ENCODE data around the gene PDE9A. TPM values are rescaled to one million over a fixed set of nuclear protein-coding genes. Genes with fewer than 3 reads are reported as not detected.

PDE9A gene
- total RNA-seq, 1 experiment from 2014 or later: 44.8 TPM

DNA sequence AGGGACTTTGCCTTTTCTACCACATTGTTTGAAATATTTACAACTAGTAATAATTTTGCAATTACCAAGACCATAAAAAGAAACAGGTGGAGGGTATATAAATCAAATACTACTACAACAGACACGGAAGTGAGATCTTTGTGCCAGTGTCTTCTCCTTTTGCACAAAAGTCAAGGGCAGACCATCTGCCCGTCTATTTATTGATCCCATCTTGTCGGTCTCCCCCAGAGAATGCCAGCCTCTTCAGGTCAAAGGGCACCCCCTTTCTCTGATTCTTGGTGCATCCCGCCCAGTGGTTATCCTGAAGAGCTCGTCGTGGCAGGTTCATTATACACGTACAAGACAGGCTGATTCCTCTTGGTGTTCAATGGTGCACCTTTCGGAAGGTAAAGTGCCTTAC, 4.8 kb upstream of the PDE9A start:
- TF ChIP-seq CREB1 (CRISPR knock-in tag; IDR thresholded peaks at IDR 0.05) (no peak), ZNF423 (CRISPR knock-in tag; IDR thresholded peaks at IDR 0.05) (no peak), ATF1 (CRISPR knock-in tag; IDR thresholded peaks at IDR 0.05) (no peak), ZSCAN18 (CRISPR knock-in tag; IDR thresholded peaks at IDR 0.05) (no peak), ERG (CRISPR knock-in tag; IDR thresholded peaks at IDR 0.05) (no peak), JAZF1 (CRISPR knock-in tag; IDR thresholded peaks at IDR 0.05) (no peak)
- ATAC-seq (no peak), DNase-seq (ENCODE audit: low spot score) (no peak)
- peaks cover 11% of the 10 kb centered on the region for H3K4me1 Mint-ChIP-seq
- ChIA-PET CTCF (no interaction called here), POLR2A (no interaction called here)
- no peaks in the 10 kb centered on the region for H3K36me3 Mint-ChIP-seq
- no peak overlapping the region for H3K27ac Mint-ChIP-seq
- H3K9me3 Mint-ChIP-seq: no peaks in the 10 kb centered on the region
- no peak overlapping the region for H3K4me3 Mint-ChIP-seq
- H3K27me3 Mint-ChIP-seq (ENCODE audit: low read depth): peaks cover 11% of the 10 kb centered on the region

GRCh38 chr21:42649122-42650032, 4.0 kb upstream of the PDE9A start:
- ChIA-PET POLR2A (no interaction called here), CTCF (interaction anchor here (0.7 to 1.0 kb wide), 2 partner anchors 30 to 56 kb away, joined by 3 read pairs; no protein-coding TSS in a partner anchor)
- no peak overlapping the region for H3K4me3 Mint-ChIP-seq
- H3K36me3 Mint-ChIP-seq: no peaks in the 10 kb centered on the region
- H3K9me3 Mint-ChIP-seq: no peaks in the 10 kb centered on the region
- no peak overlapping the region for H3K27ac Mint-ChIP-seq
- ATAC-seq: no peak
- peaks cover 11% of the 10 kb centered on the region for H3K4me1 Mint-ChIP-seq
- H3K27me3 Mint-ChIP-seq (ENCODE audit: low read depth): peaks cover 11% of the 10 kb centered on the region
- no peak for DNase-seq (ENCODE audit: low spot score)
- TF ChIP-seq, protein P1, sequence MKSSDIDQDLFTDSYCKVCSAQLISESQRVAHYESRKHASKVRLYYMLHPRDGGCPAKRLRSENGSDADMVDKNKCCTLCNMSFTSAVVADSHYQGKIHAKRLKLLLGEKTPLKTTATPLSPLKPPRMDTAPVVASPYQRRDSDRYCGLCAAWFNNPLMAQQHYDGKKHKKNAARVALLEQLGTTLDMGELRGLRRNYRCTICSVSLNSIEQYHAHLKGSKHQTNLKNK (CRISPR knock-in tag; IDR thresholded peaks at IDR 0.05): no peak
- TF ChIP-seq, protein P2, sequence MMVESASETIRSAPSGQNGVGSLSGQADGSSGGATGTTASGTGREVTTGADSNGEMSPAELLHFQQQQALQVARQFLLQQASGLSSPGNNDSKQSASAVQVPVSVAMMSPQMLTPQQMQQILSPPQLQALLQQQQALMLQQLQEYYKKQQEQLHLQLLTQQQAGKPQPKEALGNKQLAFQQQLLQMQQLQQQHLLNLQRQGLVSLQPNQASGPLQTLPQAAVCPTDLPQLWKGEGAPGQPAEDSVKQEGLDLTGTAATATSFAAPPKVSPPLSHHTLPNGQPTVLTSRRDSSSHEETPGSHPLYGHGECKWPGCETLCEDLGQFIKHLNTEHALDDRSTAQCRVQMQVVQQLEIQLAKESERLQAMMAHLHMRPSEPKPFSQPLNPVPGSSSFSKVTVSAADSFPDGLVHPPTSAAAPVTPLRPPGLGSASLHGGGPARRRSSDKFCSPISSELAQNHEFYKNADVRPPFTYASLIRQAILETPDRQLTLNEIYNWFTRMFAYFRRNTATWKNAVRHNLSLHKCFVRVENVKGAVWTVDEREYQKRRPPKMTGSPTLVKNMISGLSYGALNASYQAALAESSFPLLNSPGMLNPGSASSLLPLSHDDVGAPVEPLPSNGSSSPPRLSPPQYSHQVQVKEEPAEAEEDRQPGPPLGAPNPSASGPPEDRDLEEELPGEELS (CRISPR knock-in tag; IDR thresholded peaks at IDR 0.05): no peak
- no peak for TF ChIP-seq ATF2 (CRISPR knock-in tag; IDR thresholded peaks at IDR 0.05; ENCODE audit: borderline replicate concordance, low read depth)
- TF ChIP-seq, protein P3, sequence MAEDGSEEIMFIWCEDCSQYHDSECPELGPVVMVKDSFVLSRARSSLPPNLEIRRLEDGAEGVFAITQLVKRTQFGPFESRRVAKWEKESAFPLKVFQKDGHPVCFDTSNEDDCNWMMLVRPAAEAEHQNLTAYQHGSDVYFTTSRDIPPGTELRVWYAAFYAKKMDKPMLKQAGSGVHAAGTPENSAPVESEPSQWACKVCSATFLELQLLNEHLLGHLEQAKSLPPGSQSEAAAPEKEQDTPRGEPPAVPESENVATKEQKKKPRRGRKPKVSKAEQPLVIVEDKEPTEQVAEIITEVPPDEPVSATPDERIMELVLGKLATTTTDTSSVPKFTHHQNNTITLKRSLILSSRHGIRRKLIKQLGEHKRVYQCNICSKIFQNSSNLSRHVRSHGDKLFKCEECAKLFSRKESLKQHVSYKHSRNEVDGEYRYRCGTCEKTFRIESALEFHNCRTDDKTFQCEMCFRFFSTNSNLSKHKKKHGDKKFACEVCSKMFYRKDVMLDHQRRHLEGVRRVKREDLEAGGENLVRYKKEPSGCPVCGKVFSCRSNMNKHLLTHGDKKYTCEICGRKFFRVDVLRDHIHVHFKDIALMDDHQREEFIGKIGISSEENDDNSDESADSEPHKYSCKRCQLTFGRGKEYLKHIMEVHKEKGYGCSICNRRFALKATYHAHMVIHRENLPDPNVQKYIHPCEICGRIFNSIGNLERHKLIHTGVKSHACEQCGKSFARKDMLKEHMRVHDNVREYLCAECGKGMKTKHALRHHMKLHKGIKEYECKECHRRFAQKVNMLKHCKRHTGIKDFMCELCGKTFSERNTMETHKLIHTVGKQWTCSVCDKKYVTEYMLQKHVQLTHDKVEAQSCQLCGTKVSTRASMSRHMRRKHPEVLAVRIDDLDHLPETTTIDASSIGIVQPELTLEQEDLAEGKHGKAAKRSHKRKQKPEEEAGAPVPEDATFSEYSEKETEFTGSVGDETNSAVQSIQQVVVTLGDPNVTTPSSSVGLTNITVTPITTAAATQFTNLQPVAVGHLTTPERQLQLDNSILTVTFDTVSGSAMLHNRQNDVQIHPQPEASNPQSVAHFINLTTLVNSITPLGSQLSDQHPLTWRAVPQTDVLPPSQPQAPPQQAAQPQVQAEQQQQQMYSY (CRISPR knock-in tag; IDR thresholded peaks at IDR 0.05): no peak
- no peak for TF ChIP-seq ZNF281 (CRISPR knock-in tag; IDR thresholded peaks at IDR 0.05)
- TF ChIP-seq, protein P4, sequence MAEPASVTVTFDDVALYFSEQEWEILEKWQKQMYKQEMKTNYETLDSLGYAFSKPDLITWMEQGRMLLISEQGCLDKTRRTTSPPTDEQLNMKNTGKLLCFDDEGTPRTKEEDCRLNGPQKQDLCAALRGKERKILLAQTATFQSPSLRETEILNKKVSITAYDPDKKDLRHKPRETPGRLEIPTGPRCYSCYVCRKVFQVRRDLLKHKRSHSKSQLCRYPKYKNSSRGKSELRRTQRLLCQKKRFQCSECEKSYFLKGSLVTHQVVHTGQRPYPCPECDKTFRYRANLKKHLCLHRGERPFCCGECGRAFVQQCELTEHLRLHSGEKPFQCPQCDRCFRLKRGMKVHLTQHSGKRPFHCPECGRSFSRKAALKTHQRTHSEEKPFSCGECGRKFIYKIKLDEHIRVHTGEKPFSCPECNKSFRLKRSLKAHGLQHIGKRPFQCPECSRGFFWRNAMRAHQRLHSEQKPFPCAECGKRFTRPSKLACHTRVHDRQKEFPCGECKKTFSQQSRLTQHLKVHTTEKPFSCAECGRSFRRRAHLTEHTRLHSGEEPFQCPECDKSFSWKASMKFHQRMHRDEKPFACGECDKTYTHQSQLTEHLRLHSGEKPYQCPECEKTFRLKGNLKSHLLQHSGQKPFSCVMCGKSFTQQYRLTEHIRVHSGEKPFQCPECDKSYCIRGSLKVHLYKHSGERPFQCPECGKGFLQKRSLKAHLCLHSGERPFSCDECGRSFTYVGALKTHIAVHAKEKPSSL (CRISPR knock-in tag; conservative IDR thresholded peaks at IDR 0.05): no peak
- TF ChIP-seq, protein P5, sequence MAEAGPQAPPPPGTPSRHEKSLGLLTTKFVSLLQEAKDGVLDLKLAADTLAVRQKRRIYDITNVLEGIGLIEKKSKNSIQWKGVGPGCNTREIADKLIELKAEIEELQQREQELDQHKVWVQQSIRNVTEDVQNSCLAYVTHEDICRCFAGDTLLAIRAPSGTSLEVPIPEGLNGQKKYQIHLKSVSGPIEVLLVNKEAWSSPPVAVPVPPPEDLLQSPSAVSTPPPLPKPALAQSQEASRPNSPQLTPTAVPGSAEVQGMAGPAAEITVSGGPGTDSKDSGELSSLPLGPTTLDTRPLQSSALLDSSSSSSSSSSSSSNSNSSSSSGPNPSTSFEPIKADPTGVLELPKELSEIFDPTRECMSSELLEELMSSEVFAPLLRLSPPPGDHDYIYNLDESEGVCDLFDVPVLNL (CRISPR knock-in tag; IDR thresholded peaks at IDR 0.05; ENCODE audit: borderline replicate concordance, low read depth): no peak
- no peak for TF ChIP-seq ZNF232 (CRISPR knock-in tag; IDR thresholded peaks at IDR 0.05)

Data from WTC11 (cell line).